Heart right ventricle (tissue), 16 donors: ENCODE measurements around the gene LRRC25. TPM values are rescaled to one million over a fixed set of nuclear protein-coding genes. Genes with fewer than 3 reads are reported as not detected.
"Not testable (repeated sequence)": the region's sequence is repeated elsewhere in the genome, so short reads cannot be mapped to it uniquely, and the experiment has no call there.

Experiments
- ATAC-seq, 8 donors: fragments of 200-7000 bp; cut with Tn5 transposase; one replicate each; pipeline ENCODE4 v1.9.1; 2020; ENCODE audit warnings: mild to moderate bottlenecking in 8 of 8, moderate library complexity in 8 of 8, moderate number of reproducible peaks in 1 of 8
- DNase-seq, 2 donors: peaks; one replicate each; pipeline ENCODE4 v3.0.0-alpha.2; 2020
- H3K27ac ChIP-seq, 10 donors: fragments of 200-600 bp; sonication (generic) in 2 of 10; one replicate each; pipeline versions ENCODE4 v1.5.0 to v1.8.0; 2020 to 2022; ENCODE audit warnings: mild to moderate bottlenecking in 3 of 10
- H3K27me3 ChIP-seq, 7 donors: fragments of 200-600 bp; one replicate each; pipeline ENCODE4 v1.8.0; 2021 to 2022; ENCODE audit warnings: mild to moderate bottlenecking in 2 of 7
- H3K36me3 ChIP-seq, 9 donors: fragments of 200-600 bp; sonication (generic) in 1 of 9; one replicate each; pipeline versions ENCODE4 v1.5.0 to v1.8.0; 2020 to 2022; ENCODE audit warnings: mild to moderate bottlenecking in 2 of 9
- H3K4me1 ChIP-seq, 9 donors: fragments of 200-600 bp; sonication (generic) in 1 of 9; one replicate each; pipeline versions ENCODE4 v1.5.0 to v1.8.0; 2020 to 2022; ENCODE audit warnings: mild to moderate bottlenecking in 4 of 9
- H3K4me3 ChIP-seq, 10 donors: fragments of 200-600 bp; sonication (generic) in 2 of 10; one replicate each; pipeline versions ENCODE4 v1.5.0 to v1.8.0; 2020 to 2022; ENCODE audit warnings: mild to moderate bottlenecking in 7 of 10, moderate library complexity in 2 of 10
- H3K9me3 ChIP-seq, 11 donors: fragments of 200-600 bp in 10 of 11; sonication (generic) in 2 of 11; one replicate each; pipeline versions ENCODE4 v1.5.0 to v1.8.0; 2013 to 2022; ENCODE audit warnings: mild to moderate bottlenecking in 2 of 11, control low read depth in 1 of 11, moderate library complexity in 1 of 11
- WGBS, 2 donors: extraction: QIAGEN DNeasy Blood & Tissue Kit; methylation state at CpG; one replicate each; pipeline ENCODE4 v1.1.7; 2013; ENCODE audit warnings: inconsistent platforms in 1 of 2; 5-methylcytosine and 5-hydroxymethylcytosine counted together
- intact Hi-C, 10 donors: fragments of 100-400 bp; cut with DNase I; formaldehyde crosslinking; loops; one replicate each; pipeline versions ENCODE4 v1.11.1 to v1.14.2; 2022
- polyA plus RNA-seq, 2 donors: library from polyadenylated mRNA; stranded (reverse); fragments of 200-250 nt; gene quantifications; one replicate each; pipeline ENCODE4 v1.2.3, GENCODE V29; 2013
- total RNA-seq, 10 donors: library from RNA; stranded (reverse); fragmentation: NEBNext Ultra II Directional in 3 of 10; extraction: Animal tissue kit (Norgen Biotek cat#: 25700) in 3 of 10; gene quantifications; one replicate each; pipeline versions ENCODE4 v1.2.1 to v1.2.4, GENCODE V29; 2021 to 2023
- TF ChIP-seq, protein P1 (sequence below), 9 donors: fragments of 200-600 bp; sonication (generic) in 2 of 9; IDR thresholded peaks; one replicate each; pipeline versions ENCODE4 v1.5.0 to v1.8.0; 2021 to 2022; ENCODE audit warnings: antibody characterized with exemption in 9 of 9, mild to moderate bottlenecking in 5 of 9, moderate library complexity in 1 of 9
- donor health status: Arrhythmogenic right ventricular cardiomyopathy.
- donor health status: ischemic (EF 13 %, LVEDD 7.1; RV severe dilation, severe dysfunction).
- donor health status: healthy with polysubstance abuse.
- donor health status: DM: no; HTN: yes; CAD: no.
- donor health status: DM: no; HTN: no; CAD: no.
- donor health status: ischemic (EF 25% LVEDD 6.9; RV normal size, moderate dysfunction).
- donor health status: ischemic (EF 25% LVEDD 5.7; RV mildly dilated, moderate dysfunction).
- donor health status: healthy.
- donor health status: DM: yes; HTN: yes; CAD: no.
- donor health status: Ischemic cardiomyopathy.
- donor health status: ischemic (EF 35%, LVEDD 5.7; RV mildly dilated, moderate dysfunction).
- donor health status: nonischemic (EF 11% LVEDD 7.7; RV severe dilation, severe dysfunction).
- donor health status: DM: yes; HTN: yes; CAD: no.
- donor health status: PGD.
- donor health status: ischemic (EF 29% LVEDD 5.4; RV normal size, mild dysfunction).
- donor health status: nonischemic (EF 23%, LVEDD 6.1; RV moderate dilation, normal function).

LRRC25 gene
- total and polyA plus RNA-seq, 12 donors, result 0.57 to 13.3 (median 1.8) TPM

DNA sequence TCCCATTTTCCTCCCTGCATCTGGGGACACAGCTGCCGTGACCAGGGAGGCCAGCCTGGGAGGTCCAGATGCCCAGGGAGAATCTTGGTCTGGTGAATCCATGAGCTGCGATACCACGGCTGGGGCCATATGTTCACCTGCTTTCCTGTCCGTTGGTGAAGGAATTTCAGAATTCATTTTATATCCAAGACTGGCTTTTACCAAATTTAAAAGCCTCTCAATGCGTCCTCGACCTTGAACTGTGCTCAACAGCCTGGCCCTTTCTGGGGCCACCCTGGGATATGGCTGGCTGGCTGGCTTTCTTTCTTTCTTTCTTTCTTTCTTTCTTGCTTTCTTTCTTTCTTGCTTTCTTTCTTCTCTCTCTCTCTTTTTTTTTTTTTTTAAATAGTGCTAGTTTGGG is 33.6 kb downstream of the LRRC25 start:
- 74 to 80% methylated on average over 6 of the region's 6 CpGs for WGBS, 2 donors
- ATAC-seq, result no peak
- Histone ChIP-seq H3K4me3 (no peak overlapping the region), H3K27ac (peak overlapping the region in 8 of 10 donors; percentile 1 to 93 (median 84)), H3K36me3 (peaks cover 0 to 60% (median 11%) of the 10 kb centered on the region in 9 donors), H3K9me3 (no peaks in the 10 kb centered on the region), H3K4me1 (peaks cover 0 to 34% (median 25%) of the 10 kb centered on the region in 9 donors), H3K27me3 (no peaks in the 10 kb centered on the region)
- TF ChIP-seq, protein P1, sequence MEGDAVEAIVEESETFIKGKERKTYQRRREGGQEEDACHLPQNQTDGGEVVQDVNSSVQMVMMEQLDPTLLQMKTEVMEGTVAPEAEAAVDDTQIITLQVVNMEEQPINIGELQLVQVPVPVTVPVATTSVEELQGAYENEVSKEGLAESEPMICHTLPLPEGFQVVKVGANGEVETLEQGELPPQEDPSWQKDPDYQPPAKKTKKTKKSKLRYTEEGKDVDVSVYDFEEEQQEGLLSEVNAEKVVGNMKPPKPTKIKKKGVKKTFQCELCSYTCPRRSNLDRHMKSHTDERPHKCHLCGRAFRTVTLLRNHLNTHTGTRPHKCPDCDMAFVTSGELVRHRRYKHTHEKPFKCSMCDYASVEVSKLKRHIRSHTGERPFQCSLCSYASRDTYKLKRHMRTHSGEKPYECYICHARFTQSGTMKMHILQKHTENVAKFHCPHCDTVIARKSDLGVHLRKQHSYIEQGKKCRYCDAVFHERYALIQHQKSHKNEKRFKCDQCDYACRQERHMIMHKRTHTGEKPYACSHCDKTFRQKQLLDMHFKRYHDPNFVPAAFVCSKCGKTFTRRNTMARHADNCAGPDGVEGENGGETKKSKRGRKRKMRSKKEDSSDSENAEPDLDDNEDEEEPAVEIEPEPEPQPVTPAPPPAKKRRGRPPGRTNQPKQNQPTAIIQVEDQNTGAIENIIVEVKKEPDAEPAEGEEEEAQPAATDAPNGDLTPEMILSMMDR (IDR thresholded peaks at IDR 0.05), result no peak
- intact Hi-C loops, result no loop called here
- no peak for DNase-seq

DNA sequence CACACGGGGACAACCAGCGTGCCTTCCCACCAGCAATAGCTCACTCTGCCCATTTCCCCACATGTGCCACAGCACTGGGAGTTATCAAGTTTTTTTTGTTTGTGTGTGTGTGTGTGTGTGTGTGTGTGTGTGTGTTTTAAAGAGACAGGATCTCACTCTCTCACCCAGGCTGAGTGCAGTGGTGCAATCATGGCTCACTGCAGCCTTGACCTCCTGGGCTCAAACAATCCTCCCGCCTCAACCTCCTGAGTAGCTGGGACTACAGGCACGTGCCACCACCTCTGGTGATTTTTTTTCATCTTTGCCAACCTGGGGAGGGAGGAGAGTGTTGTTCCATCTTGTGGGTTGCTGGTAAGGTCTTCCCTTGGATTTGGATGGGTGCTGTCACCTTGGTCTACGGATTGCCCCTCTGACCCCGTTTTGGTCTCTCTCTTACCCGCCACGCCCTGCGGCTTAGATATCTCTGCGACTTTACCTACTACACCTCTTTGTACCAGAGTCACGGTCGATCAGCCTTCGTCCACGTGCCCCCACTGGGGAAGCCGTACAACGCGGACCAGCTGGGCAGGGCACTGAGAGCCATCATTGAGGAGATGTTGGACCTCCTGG is 34.4 kb downstream of the LRRC25 start:
- DNase-seq, result no peak
- WGBS, 2 donors, result 94 to 95% methylated on average over 17 of the region's 17 CpGs
- Histone ChIP-seq H3K27ac (peak overlapping the region in 5 of 10 donors; percentile 1 to 93 (median 37)), H3K9me3 (no peaks in the 10 kb centered on the region), H3K36me3 (peaks cover 0 to 68% (median 14%) of the 10 kb centered on the region in 9 donors), H3K27me3 (no peaks in the 10 kb centered on the region), H3K4me3 (no peak overlapping the region), H3K4me1 (peaks cover 0 to 34% (median 25%) of the 10 kb centered on the region in 9 donors)
- TF ChIP-seq, protein P1 (IDR thresholded peaks at IDR 0.05), result no peak
- intact Hi-C loops, result no loop called here
- no peak for ATAC-seq

DNA sequence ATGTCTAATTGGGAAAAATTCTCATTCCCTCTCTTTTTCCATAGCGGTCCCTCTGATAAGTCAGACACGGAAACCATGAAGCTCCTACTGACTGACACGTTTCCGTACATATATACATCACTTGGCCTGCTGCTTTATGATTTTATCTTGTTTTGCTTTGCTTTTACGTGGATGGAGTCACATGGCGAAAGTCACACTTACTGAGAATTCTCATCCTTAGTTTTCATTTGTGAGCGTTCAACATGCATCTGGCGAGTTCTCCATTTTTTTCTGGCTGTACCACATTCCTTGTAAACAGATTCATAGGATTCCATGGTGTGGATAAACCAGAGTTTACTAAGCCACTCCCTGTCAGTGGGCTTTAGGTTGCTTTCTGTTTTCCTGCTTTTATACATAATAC is 35.8 kb downstream of the LRRC25 start:
- Histone ChIP-seq H3K36me3 (peaks cover 0 to 80% (median 28%) of the 10 kb centered on the region in 9 donors), H3K4me1 (peaks cover 0 to 32% (median 25%) of the 10 kb centered on the region in 9 donors), H3K4me3 (no peak overlapping the region), H3K27ac (no peak overlapping the region), H3K27me3 (no peaks in the 10 kb centered on the region), H3K9me3 (peaks cover 0 to 5% (median 0%) of the 10 kb centered on the region in 11 donors)
- intact Hi-C loops, result no loop called here
- no peak for ATAC-seq
- WGBS, 2 donors, result 94 to 96% methylated on average over 8 of the region's 8 CpGs
- no peak for DNase-seq
- TF ChIP-seq, protein P1 (IDR thresholded peaks at IDR 0.05), result no peak

DNA sequence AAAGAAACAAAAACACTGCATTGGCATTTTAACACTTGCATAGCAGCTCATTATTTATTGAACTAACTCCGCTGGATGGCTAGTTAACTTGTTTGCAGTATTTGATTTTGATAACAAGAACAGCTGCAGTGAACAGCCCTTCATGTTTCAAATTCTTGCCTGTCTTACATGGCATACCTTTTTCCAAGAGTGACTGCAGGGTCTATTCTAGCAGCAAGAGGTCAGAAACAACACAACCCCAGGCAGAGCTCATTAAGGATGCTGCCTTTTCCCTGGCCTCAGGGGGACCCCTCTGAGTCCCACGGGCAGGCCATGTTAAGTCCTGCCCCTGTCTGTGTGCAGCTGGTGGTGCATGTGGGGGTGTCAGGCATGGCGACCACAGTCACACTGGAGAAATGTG is 40.4 kb downstream of the LRRC25 start:
- no peaks in the 10 kb centered on the region for H3K27me3 ChIP-seq
- no peak overlapping the region for H3K27ac ChIP-seq
- peaks cover 0 to 5% (median 0%) of the 10 kb centered on the region in 11 donors for H3K9me3 ChIP-seq
- ATAC-seq (no peak), DNase-seq (no peak)
- WGBS, 2 donors, result 95 to 96% methylated on average over 3 of the region's 3 CpGs
- H3K4me3 ChIP-seq, result no peak overlapping the region
- no peaks in the 10 kb centered on the region for H3K4me1 ChIP-seq
- intact Hi-C loops, result loop anchor here in 1 of 10 donors (5.0 kb wide), 1 partner anchor 40 kb away; the partner anchor contains the start of gene LRRC25
- TF ChIP-seq, protein P1 (IDR thresholded peaks at IDR 0.05), result no peak
- H3K36me3 ChIP-seq, result peaks cover 0 to 80% (median 41%) of the 10 kb centered on the region in 9 donors

DNA sequence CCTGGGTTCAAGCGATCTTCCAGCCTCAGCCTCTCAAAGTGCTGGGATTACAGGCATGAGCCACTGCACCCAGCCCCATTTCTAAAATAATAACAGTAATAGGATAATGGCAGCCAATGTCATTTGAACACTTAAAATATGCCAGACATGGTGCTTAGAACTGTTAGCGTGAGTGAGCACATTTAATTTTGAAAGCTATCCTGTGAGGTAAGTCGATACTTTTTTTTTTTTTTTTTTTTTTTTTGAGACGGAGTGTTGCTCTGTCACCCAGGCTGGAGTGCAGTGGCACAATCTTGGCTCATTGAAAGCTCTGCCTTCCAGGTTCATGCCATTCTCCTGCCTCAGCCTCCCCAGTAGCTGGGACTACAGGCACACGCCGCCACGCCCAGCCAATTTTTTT is 42.7 kb downstream of the LRRC25 start:
- not testable (repeated sequence) for H3K4me3 ChIP-seq, H3K4me1 ChIP-seq, H3K27me3 ChIP-seq, H3K27ac ChIP-seq, ATAC-seq, DNase-seq, H3K9me3 ChIP-seq
- 94 to 99% methylated on average over 7 of the region's 7 CpGs for WGBS, 2 donors
- intact Hi-C loops, result loop anchor here in 4 of 10 donors (5.0 kb wide), 2 partner anchors 33 to 43 kb away; partner anchors contain the start of genes GDF15 (in 3 of the 4) and LRRC25 (in 1 of the 4)
- peaks cover 0 to 74% (median 41%) of the 10 kb centered on the region in 9 donors for H3K36me3 ChIP-seq
